A673 (cell line): Measurements from ENCODE around the gene RBP4.

Source experiments
- CTCF ChIP-seq: fragments of 300-800, 200-600 bp; sonication (generic); conservative IDR thresholded peaks from 2 replicates; pipeline ENCODE4 v1.5.1; 2017; ENCODE audit warnings: low read depth, mild to moderate bottlenecking, antibody characterized with exemption, low read length, moderate library complexity, mixed read lengths
- EZH2 ChIP-seq: fragments of 200-600 bp; sonication (generic); IDR thresholded peaks from 2 replicates; pipeline ENCODE4 v1.6.1; 2017; ENCODE audit warnings: borderline replicate concordance, low read depth, mild to moderate bottlenecking, mixed read lengths, antibody characterized with exemption, low read length; ENCODE audit not compliant: poor library complexity, severe bottlenecking

- TF ChIP-seq CTCF = no peak
- TF ChIP-seq EZH2 = peak; percentile 79
Measured at GRCh38 chr10:93566435-93567276, 34.4 kb downstream of the RBP4 start, which contains the start of gene FFAR4.
